Left ventricle myocardium inferior (tissue), 1 donor: Measurements from ENCODE around the gene MORF4L2. TPM values are rescaled to one million over a fixed set of nuclear protein-coding genes. Genes with fewer than 3 reads are reported as not detected.

ENCODE experiments used
- DNase-seq: peaks from one replicate; pipeline ENCODE4 v3.0.0-alpha.2; 2020
- H3K27ac ChIP-seq: fragments of 200-600 bp; replicated peaks from 2 replicates; pipeline ENCODE4 v1.8.0; 2021
- H3K27me3 ChIP-seq: fragments of 200-600 bp; 2 replicates; pipeline ENCODE4 v1.8.0; 2021; ENCODE audit warnings: low read depth
- H3K36me3 ChIP-seq: fragments of 200-600 bp; 2 replicates; pipeline ENCODE4 v1.8.0; 2021
- H3K4me1 ChIP-seq: fragments of 200-600 bp; 2 replicates; pipeline ENCODE4 v1.8.0; 2021
- H3K4me3 ChIP-seq: fragments of 200-600 bp; 2 replicates; pipeline ENCODE4 v1.8.0; 2021; ENCODE audit warnings: mild to moderate bottlenecking, moderate library complexity
- H3K9me3 ChIP-seq: fragments of 200-600 bp; replicated peaks from 2 replicates; pipeline ENCODE4 v1.8.0; 2021
- CTCF ChIP-seq: fragments of 200-600 bp; IDR thresholded peaks from 2 replicates; pipeline ENCODE4 v1.8.0; 2021; ENCODE audit warnings: antibody characterized with exemption, mild to moderate bottlenecking, borderline replicate concordance
- intact Hi-C: fragments of 100-400 bp; cut with micrococcal nuclease; formaldehyde crosslinking; loops from one replicate; pipeline ENCODE4 v1.11.0; 2022
- total RNA-seq: library from RNA; stranded (reverse); fragmentation: NEBNext Ultra II Directional; extraction: Animal tissue kit (Norgen Biotek cat#: 25700); gene quantifications from one replicate; pipeline ENCODE4 v1.2.1, GENCODE V29; 2021
- donor health status: DM: no; HTN: yes; CAD: no; lungs with severe emphysema.

The MORF4L2 gene
- total RNA-seq, 1 donor from 2014 or later: 156 TPM

- H3K9me3 ChIP-seq: no peaks in the 10 kb centered on the region
- H3K27me3 ChIP-seq: no peaks in the 10 kb centered on the region
- no peak overlapping the region for H3K27ac ChIP-seq
- no peak for DNase-seq
- no peak for TF ChIP-seq CTCF
- no peaks in the 10 kb centered on the region for H3K4me1 ChIP-seq
- no peak overlapping the region for H3K4me3 ChIP-seq
- no peaks in the 10 kb centered on the region for H3K36me3 ChIP-seq
- intact Hi-C loops: no loop called here
Observed at GRCh38 chrX:103718120-103718519, 31.6 kb upstream of the MORF4L2 start.

GRCh38 chrX:103716962-103717361, 30.5 kb upstream of the MORF4L2 start:
- no peak for DNase-seq
- Histone ChIP-seq H3K4me1 (no peaks in the 10 kb centered on the region), H3K27me3 (no peaks in the 10 kb centered on the region), H3K9me3 (no peaks in the 10 kb centered on the region), H3K27ac (no peak overlapping the region), H3K36me3 (no peaks in the 10 kb centered on the region), H3K4me3 (no peak overlapping the region)
- intact Hi-C loops: no loop called here
- TF ChIP-seq CTCF: no peak

GRCh38 chrX:103710609-103711008, 24.1 kb upstream of the MORF4L2 start, which contains the start of gene TMEM31:
TMEM31 (plus strand) TSS chrX:103710909; CDS start chrX:103712259, 1,350 bp downstream.
- H3K27me3 ChIP-seq: no peaks in the 10 kb centered on the region
- H3K9me3 ChIP-seq: no peaks in the 10 kb centered on the region
- intact Hi-C loops: no loop called here
- H3K36me3 ChIP-seq: no peaks in the 10 kb centered on the region
- no peak within 1 kb of the TSS for H3K27ac ChIP-seq
- no peak for DNase-seq
- no peaks in the 10 kb centered on the region for H3K4me1 ChIP-seq
- H3K4me3 ChIP-seq: no peak within 1 kb of the TSS
- no peak for TF ChIP-seq CTCF

- Histone ChIP-seq H3K27ac (no peak overlapping the region), H3K9me3 (no peaks in the 10 kb centered on the region), H3K4me3 (no peak overlapping the region), H3K4me1 (no peaks in the 10 kb centered on the region), H3K36me3 (no peaks in the 10 kb centered on the region), H3K27me3 (no peaks in the 10 kb centered on the region)
- TF ChIP-seq CTCF: no peak
- intact Hi-C loops: no loop called here
- DNase-seq: no peak
Observed at GRCh38 chrX:103704863-103705262, 18.4 kb upstream of the MORF4L2 start.

- Histone ChIP-seq H3K4me3 (no peak overlapping the region), H3K4me1 (no peaks in the 10 kb centered on the region), H3K9me3 (no peaks in the 10 kb centered on the region), H3K27ac (no peak overlapping the region), H3K36me3 (no peaks in the 10 kb centered on the region), H3K27me3 (no peaks in the 10 kb centered on the region)
- DNase-seq: no peak
- intact Hi-C loops: no loop called here
- no peak for TF ChIP-seq CTCF
Observed at GRCh38 chrX:103699243-103699642, 12.7 kb upstream of the MORF4L2 start.

- DNase-seq: no peak
- H3K4me3 ChIP-seq: no peak overlapping the region
- no peaks in the 10 kb centered on the region for H3K36me3 ChIP-seq
- no peak overlapping the region for H3K27ac ChIP-seq
- H3K9me3 ChIP-seq: no peaks in the 10 kb centered on the region
- intact Hi-C loops: no loop called here
- no peak for TF ChIP-seq CTCF
- H3K27me3 ChIP-seq: no peaks in the 10 kb centered on the region
- no peaks in the 10 kb centered on the region for H3K4me1 ChIP-seq
Observed at GRCh38 chrX:103697687-103698086, 11.2 kb upstream of the MORF4L2 start.
